Activated CD4-positive, alpha-beta T cell treated with anti-CD3 and anti-CD28 coated beads for 24 hours (primary cell): ENCODE measurements around the gene LCE6A.

Source experiments
- DNase-seq, 2 donors: peaks; one replicate each; pipeline ENCODE4 v3.0.0-alpha.2; 2020; ENCODE audit warnings: low read depth in 2 of 2

Gene LCE6A

GRCh38 chr1:152842556-152842955 lies at the start of gene LCE6A:
Gene LCE6A (plus strand): TSS chr1:152842856. CDS start chr1:152843521, 665 bp downstream.
- DNase-seq, result no peak

GRCh38 chr1:152795686-152796085 lies 47.0 kb upstream of the LCE6A start:
- no peak for DNase-seq

GRCh38 chr1:152796421-152796820 lies 46.2 kb upstream of the LCE6A start, which contains the start of gene LCE1D:
Gene LCE1D (plus strand): TSS chr1:152796721. CDS start chr1:152797795, 1,074 bp downstream.
- no peak for DNase-seq

GRCh38 chr1:152801333-152801732 lies 41.3 kb upstream of the LCE6A start:
- DNase-seq, result no peak

GRCh38 chr1:152806576-152806975 lies 36.1 kb upstream of the LCE6A start, which contains the start of gene LCE1C:
Gene LCE1C (minus strand): TSS chr1:152806651. CDS start chr1:152805478, 1,173 bp downstream.
- no peak for DNase-seq

- no peak for DNase-seq
Measured at GRCh38 chr1:152811050-152811449, 31.6 kb upstream of the LCE6A start.

GRCh38 chr1:152811671-152812070 lies 31.0 kb upstream of the LCE6A start, which contains the start of gene LCE1B:
Gene LCE1B (plus strand): TSS chr1:152811971. CDS start chr1:152812447, 476 bp downstream.
- no peak for DNase-seq

- DNase-seq, result no peak
Measured at GRCh38 chr1:152817309-152817708, 25.3 kb upstream of the LCE6A start.

GRCh38 chr1:152823294-152823693 lies 19.4 kb upstream of the LCE6A start:
- no peak for DNase-seq

GRCh38 chr1:152824964-152825363 lies 17.7 kb upstream of the LCE6A start:
- DNase-seq, result no peak

- DNase-seq, result no peak
Measured at GRCh38 chr1:152827173-152827572, 15.5 kb upstream of the LCE6A start, which contains the start of gene LCE1A. Gene LCE1A (plus strand): TSS chr1:152827473. CDS start chr1:152827473, 0 bp downstream.

- no peak for DNase-seq
Measured at GRCh38 chr1:152836870-152837269, 5.8 kb upstream of the LCE6A start.

- no peak for DNase-seq
Measured at GRCh38 chr1:152855661-152856060, 13.0 kb downstream of the LCE6A start.

- no peak for DNase-seq
Measured at GRCh38 chr1:152858062-152858461, 15.4 kb downstream of the LCE6A start.

- DNase-seq, result no peak
Measured at GRCh38 chr1:152859696-152860095, 17.0 kb downstream of the LCE6A start, which contains the start of gene LCE7A. Gene LCE7A (plus strand): TSS chr1:152859996. CDS start chr1:152860698, 702 bp downstream.

- no peak for DNase-seq
Measured at GRCh38 chr1:152860129-152860528, 17.5 kb downstream of the LCE6A start.

GRCh38 chr1:152861374-152861773 lies 18.7 kb downstream of the LCE6A start:
- no peak for DNase-seq

- DNase-seq, result no peak
Measured at GRCh38 chr1:152864443-152864842, 21.8 kb downstream of the LCE6A start.

- no peak for DNase-seq
Measured at GRCh38 chr1:152866321-152866720, 23.7 kb downstream of the LCE6A start.

GRCh38 chr1:152869808-152870419 lies 27.3 kb downstream of the LCE6A start:
- DNase-seq, result peak; percentile 39 to 51

- DNase-seq, result no peak
Measured at GRCh38 chr1:152870831-152871730, 28.4 kb downstream of the LCE6A start.

- no peak for DNase-seq
Measured at GRCh38 chr1:152871731-152872126, 29.1 kb downstream of the LCE6A start.
